H9 (cell line): Measurements from ENCODE around the gene ADAMTS16. TPM values are rescaled to one million over a fixed set of nuclear protein-coding genes. Genes with fewer than 3 reads are reported as not detected.

ENCODE experiments used
- DNase-seq: peaks from one replicate; pipeline ENCODE4 v3.0.0-alpha.2; 2017
- H2AFZ ChIP-seq: one replicate; pipeline ENCODE4 v1.6.1; 2013; ENCODE audit warnings: mild to moderate bottlenecking, low read length, control low read depth, moderate library complexity
- H2AK5ac ChIP-seq: 2 replicates; pipeline ENCODE4 v1.6.1; 2013; ENCODE audit warnings: low read length, control low read depth, mixed read lengths; ENCODE audit not compliant: insufficient read length
- H2BK120ac ChIP-seq: one replicate; pipeline ENCODE4 v1.6.1; 2013; ENCODE audit warnings: low read depth, mild to moderate bottlenecking, low read length, control low read depth, inconsistent platforms; ENCODE audit not compliant: poor library complexity, severe bottlenecking
- H2BK12ac ChIP-seq: 2 replicates; pipeline ENCODE4 v1.6.1; 2013; ENCODE audit warnings: low read length, control low read depth, mixed read lengths, low read depth; ENCODE audit not compliant: insufficient read length
- H2BK15ac ChIP-seq: 2 replicates; pipeline ENCODE4 v1.6.1; 2013; ENCODE audit warnings: low read depth, low read length, control low read depth
- H2BK20ac ChIP-seq: one replicate; pipeline ENCODE4 v1.6.1; 2013; ENCODE audit warnings: low read depth, mild to moderate bottlenecking, low read length, control low read depth, inconsistent platforms; ENCODE audit not compliant: poor library complexity, severe bottlenecking
- H2BK5ac ChIP-seq: 2 replicates; pipeline ENCODE4 v1.6.1; 2013; ENCODE audit warnings: low read length, control low read depth, mixed read lengths; ENCODE audit not compliant: insufficient read length
- H3K14ac ChIP-seq: 2 replicates; pipeline ENCODE4 v1.6.1; 2013; ENCODE audit warnings: low read length, control low read depth; ENCODE audit not compliant: insufficient read depth
- H3K18ac ChIP-seq: 2 replicates; pipeline ENCODE4 v1.6.1; 2013; ENCODE audit warnings: low read depth, mild to moderate bottlenecking, mixed read lengths, low read length, control low read depth; ENCODE audit not compliant: insufficient read length
- H3K23ac ChIP-seq: 2 replicates; pipeline ENCODE4 v1.6.1; 2013; ENCODE audit warnings: low read length, control low read depth, mixed read lengths, low read depth; ENCODE audit not compliant: insufficient read length
- H3K23me2 ChIP-seq: 2 replicates; pipeline ENCODE4 v1.6.1; 2013; ENCODE audit warnings: low read depth, mild to moderate bottlenecking, mixed read lengths, low read length, control low read depth; ENCODE audit not compliant: insufficient read length, poor library complexity, severe bottlenecking
- H3K27ac ChIP-seq: 2 replicates; pipeline ENCODE4 v1.5.1; 2013; ENCODE audit warnings: low read length, control low read depth, mixed read lengths, low read depth; ENCODE audit not compliant: insufficient read length
- H3K27me3 ChIP-seq: 2 replicates; pipeline ENCODE4 v1.6.1; 2013; ENCODE audit warnings: low read length, control low read depth, inconsistent platforms; ENCODE audit not compliant: insufficient read depth
- H3K4ac ChIP-seq: 2 replicates; pipeline ENCODE4 v1.6.1; 2013; ENCODE audit warnings: low read depth, mild to moderate bottlenecking, control low read depth, inconsistent platforms, low read length, moderate library complexity
- H3K4me1 ChIP-seq: 2 replicates; pipeline ENCODE4 v1.6.1; 2013; ENCODE audit warnings: low read length, control low read depth, inconsistent platforms; ENCODE audit not compliant: insufficient read depth
- H3K4me2 ChIP-seq: 2 replicates; pipeline ENCODE4 v1.6.1; 2013; ENCODE audit warnings: low read length, control low read depth, mixed read lengths; ENCODE audit not compliant: insufficient read length, insufficient read depth
- H3K56ac ChIP-seq: 2 replicates; pipeline ENCODE4 v1.6.1; 2013; ENCODE audit warnings: low read depth, mild to moderate bottlenecking, mixed read lengths, low read length, control low read depth; ENCODE audit not compliant: insufficient read length
- H3K79me1 ChIP-seq: 2 replicates; pipeline ENCODE4 v1.6.1; 2013; ENCODE audit warnings: low read depth, mild to moderate bottlenecking, moderate library complexity, low read length, control low read depth, inconsistent platforms; ENCODE audit not compliant: insufficient read depth, poor library complexity, severe bottlenecking
- H3K79me2 ChIP-seq: 2 replicates; pipeline ENCODE4 v1.6.1; 2013; ENCODE audit warnings: low read length, control low read depth, inconsistent platforms; ENCODE audit not compliant: insufficient read depth
- H3K9ac ChIP-seq: 2 replicates; pipeline ENCODE4 v1.6.1; 2013; ENCODE audit warnings: low read length, control low read depth, mixed read lengths; ENCODE audit not compliant: insufficient read length; ENCODE audit errors: extremely low read depth
- H3K9me3 ChIP-seq: one replicate; pipeline ENCODE4 v1.6.1; 2013; ENCODE audit warnings: low read depth, low read length, inconsistent platforms; ENCODE audit not compliant: control insufficient read depth
- H3T11ph ChIP-seq: one replicate; pipeline ENCODE4 v1.6.1; 2013; ENCODE audit warnings: mild to moderate bottlenecking, low read length, control low read depth, inconsistent platforms
- H4K20me1 ChIP-seq: one replicate; pipeline ENCODE4 v1.6.1; 2013; ENCODE audit not compliant: control insufficient read depth, insufficient read length, insufficient read depth
- H4K5ac ChIP-seq: 2 replicates; pipeline ENCODE4 v1.6.1; 2013; ENCODE audit warnings: low read depth, mild to moderate bottlenecking, mixed read lengths, low read length, control low read depth; ENCODE audit not compliant: insufficient read length
- H4K8ac ChIP-seq: replicated peaks from 2 replicates; pipeline ENCODE4 v1.6.1; 2013; ENCODE audit warnings: low read length, control low read depth, mixed read lengths, low read depth; ENCODE audit not compliant: insufficient read length
- H4K91ac ChIP-seq: 2 replicates; pipeline ENCODE4 v1.6.1; 2013; ENCODE audit warnings: low read depth, mild to moderate bottlenecking, moderate library complexity, mixed read lengths, low read length, control low read depth; ENCODE audit not compliant: insufficient read length
- H3K27ac Mint-ChIP-seq, 3 experiments: 2 replicates in 2 of 3; 3 replicates in 1 of 3; pipeline ENCODE4 v1.8.0; 2020 to 2021; ENCODE audit warnings: mixed read lengths in 3 of 3, mild to moderate bottlenecking in 1 of 3, moderate library complexity in 1 of 3
- H3K27me3 Mint-ChIP-seq: 2 replicates; pipeline ENCODE4 v1.8.0; 2021; ENCODE audit warnings: low read depth, mild to moderate bottlenecking, moderate library complexity, mixed read lengths
- H3K36me3 Mint-ChIP-seq, 3 experiments: 2 replicates in 2 of 3; 3 replicates in 1 of 3; pipeline ENCODE4 v1.8.0; 2020 to 2021; ENCODE audit warnings: low read depth in 3 of 3, mixed read lengths in 3 of 3; ENCODE audit not compliant: insufficient read depth in 1 of 3
- H3K4me1 Mint-ChIP-seq, 2 experiments: 2 replicates each; pipeline ENCODE4 v1.8.0; 2020; ENCODE audit warnings: mixed read lengths in 2 of 2
- H3K4me3 Mint-ChIP-seq, 2 experiments: 2 replicates in 1 of 2; 3 replicates in 1 of 2; pipeline ENCODE4 v1.8.0; 2020 to 2021; ENCODE audit warnings: mild to moderate bottlenecking in 2 of 2, mixed read lengths in 2 of 2, moderate library complexity in 1 of 2
- H3K9me3 Mint-ChIP-seq, 2 experiments: 2 replicates in 1 of 2; 3 replicates in 1 of 2; pipeline ENCODE4 v1.8.0; 2020; ENCODE audit warnings: mild to moderate bottlenecking in 2 of 2, mixed read lengths in 2 of 2, moderate library complexity in 1 of 2
- WGBS: extraction: QIAGEN DNeasy Blood & Tissue Kit; methylation state at CpG from one replicate; pipeline ENCODE4 v1.1.7; 2013; ENCODE audit warnings: missing lambda C conversion rate, low lambda C conversion rate, mixed read lengths; ENCODE audit not compliant: insufficient read length; ENCODE audit errors: extremely low coverage; 5-methylcytosine and 5-hydroxymethylcytosine counted together
- total RNA-seq: library from RNA; stranded (reverse); gene quantifications from 2 replicates; pipeline ENCODE4 v1.2.1, GENCODE V29; 2021
- TF ChIP-seq, protein P1 (sequence below): fragments of 200-600 bp; sonication (generic); conservative IDR thresholded peaks from 3 replicates; pipeline ENCODE4 v1.8.0; 2021; ENCODE audit warnings: antibody characterized with exemption, mild to moderate bottlenecking

ADAMTS16 gene
- total RNA-seq, 1 experiment from 2014 or later: 4.5 TPM

DNA sequence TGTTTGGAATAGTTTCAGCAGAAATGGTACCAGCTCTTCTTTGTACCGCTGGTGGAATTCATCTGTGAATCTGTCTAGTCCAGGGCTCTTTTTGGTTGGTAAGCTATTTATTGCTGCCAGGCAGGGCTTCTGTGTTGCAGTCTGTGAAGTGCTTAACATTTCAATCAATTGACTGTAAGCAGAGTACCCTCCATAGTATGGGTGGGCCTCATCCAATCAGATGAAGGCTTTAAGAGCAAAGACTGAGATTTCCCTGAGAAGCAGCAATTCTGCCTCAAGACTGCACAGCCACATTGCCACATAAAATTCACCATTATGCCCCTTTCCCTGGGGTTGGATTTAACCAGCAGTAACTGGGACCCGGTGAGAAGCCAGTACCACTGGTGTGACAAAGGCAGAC is 183.4 kb downstream of the ADAMTS16 start:
- no peak overlapping the region for H2BK20ac ChIP-seq
- TF ChIP-seq, protein P1, sequence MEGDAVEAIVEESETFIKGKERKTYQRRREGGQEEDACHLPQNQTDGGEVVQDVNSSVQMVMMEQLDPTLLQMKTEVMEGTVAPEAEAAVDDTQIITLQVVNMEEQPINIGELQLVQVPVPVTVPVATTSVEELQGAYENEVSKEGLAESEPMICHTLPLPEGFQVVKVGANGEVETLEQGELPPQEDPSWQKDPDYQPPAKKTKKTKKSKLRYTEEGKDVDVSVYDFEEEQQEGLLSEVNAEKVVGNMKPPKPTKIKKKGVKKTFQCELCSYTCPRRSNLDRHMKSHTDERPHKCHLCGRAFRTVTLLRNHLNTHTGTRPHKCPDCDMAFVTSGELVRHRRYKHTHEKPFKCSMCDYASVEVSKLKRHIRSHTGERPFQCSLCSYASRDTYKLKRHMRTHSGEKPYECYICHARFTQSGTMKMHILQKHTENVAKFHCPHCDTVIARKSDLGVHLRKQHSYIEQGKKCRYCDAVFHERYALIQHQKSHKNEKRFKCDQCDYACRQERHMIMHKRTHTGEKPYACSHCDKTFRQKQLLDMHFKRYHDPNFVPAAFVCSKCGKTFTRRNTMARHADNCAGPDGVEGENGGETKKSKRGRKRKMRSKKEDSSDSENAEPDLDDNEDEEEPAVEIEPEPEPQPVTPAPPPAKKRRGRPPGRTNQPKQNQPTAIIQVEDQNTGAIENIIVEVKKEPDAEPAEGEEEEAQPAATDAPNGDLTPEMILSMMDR: no peak
- DNase-seq: no peak
- peaks cover 0 to 13% (median 6%) of the 10 kb centered on the region in 3 experiments; a peak in 4 of 7 replicates for H3K36me3 Mint-ChIP-seq
- peaks cover 33 to 36% of the 10 kb centered on the region in 2 experiments for H3K4me1 Mint-ChIP-seq
- no peak overlapping the region for H4K5ac ChIP-seq
- H3K23me2 ChIP-seq: no peaks in the 10 kb centered on the region
- H3T11ph ChIP-seq: no peak overlapping the region
- H3K4me1 ChIP-seq: no peaks in the 10 kb centered on the region; the same call in 1 of the 2 replicates
- no peak overlapping the region for H2BK120ac ChIP-seq
- no peak overlapping the region for H3K4me2 ChIP-seq
- H3K79me2 ChIP-seq: no peaks in the 10 kb centered on the region
- H2BK15ac ChIP-seq: no peak overlapping the region
- no peak overlapping the region for H2BK5ac ChIP-seq
- no peak overlapping the region for H3K27ac Mint-ChIP-seq
- H3K18ac ChIP-seq: no peak overlapping the region
- peaks cover 0 to 4% of the 10 kb centered on the region in 2 experiments; a peak in 2 of 5 replicates for H3K9me3 Mint-ChIP-seq
- no peak overlapping the region for H3K4ac ChIP-seq
- H3K9ac ChIP-seq: no peak overlapping the region
- H3K56ac ChIP-seq: no peak overlapping the region
- no peak overlapping the region for H4K91ac ChIP-seq
- WGBS: no CpG with 5 or more reads among the region's 2 CpGs
- no peaks in the 10 kb centered on the region for H4K20me1 ChIP-seq
- H3K4me3 Mint-ChIP-seq: no peak overlapping the region
- no peaks in the 10 kb centered on the region for H3K79me1 ChIP-seq
- H2BK12ac ChIP-seq: no peak overlapping the region
- H3K27me3 Mint-ChIP-seq: peaks cover 6% of the 10 kb centered on the region
- H3K14ac ChIP-seq: no peak overlapping the region
- H2AFZ ChIP-seq: no peak overlapping the region
- H3K27me3 ChIP-seq: peaks cover 2% of the 10 kb centered on the region; the same call in 1 of the 2 replicates
- H2AK5ac ChIP-seq: no peak overlapping the region
- H3K27ac ChIP-seq: no peak overlapping the region
- H3K23ac ChIP-seq: no peak overlapping the region
- no peaks in the 10 kb centered on the region for H3K9me3 ChIP-seq
- H4K8ac ChIP-seq: no peak overlapping the region
